HL-60 (cell line): ENCODE data around the gene AOPEP.

Experiments
- DNase-seq, 2 experiments: peaks; one replicate each; pipeline ENCODE4 v3.0.0-alpha.2; 2010 to 2020; ENCODE audit warnings: low read depth in 1 of 2, low spot score in 1 of 2
- H3K27ac ChIP-seq: fragments of 250-450 bp; sonication (Bioruptor Pico); replicated peaks from 2 replicates; pipeline ENCODE4 v1.5.1; 2020; ENCODE audit warnings: mild to moderate bottlenecking, moderate library complexity
- H3K27me3 ChIP-seq: fragments of 250-450 bp; sonication (Bioruptor Pico); 2 replicates; pipeline ENCODE4 v1.5.1; 2021; ENCODE audit warnings: mild to moderate bottlenecking, moderate library complexity; ENCODE audit not compliant: insufficient read depth, poor library complexity, severe bottlenecking
- H3K4me3 ChIP-seq: replicated peaks from 2 replicates; pipeline ENCODE4 v1.5.1; 2011; ENCODE audit warnings: mild to moderate bottlenecking, control low read depth, low read length; ENCODE audit not compliant: insufficient read depth
- CTCF ChIP-seq: IDR thresholded peaks from one replicate; pipeline ENCODE4 v1.5.1; 2011; ENCODE audit warnings: low read length, control low read depth, inconsistent platforms; ENCODE audit not compliant: insufficient read depth
- GABPA ChIP-seq: IDR thresholded peaks from 2 replicates; pipeline ENCODE4 v1.6.1; 2012; ENCODE audit warnings: low read depth
- POLR2AphosphoS5 ChIP-seq: IDR thresholded peaks from 2 replicates; pipeline ENCODE4 v1.6.1; 2012; ENCODE audit warnings: low read depth
- REST ChIP-seq: IDR thresholded peaks from 2 replicates; pipeline ENCODE4 v1.6.1; 2012; ENCODE audit warnings: low read depth; ENCODE audit not compliant: insufficient replicate concordance
- SPI1 ChIP-seq: IDR thresholded peaks from 2 replicates; pipeline ENCODE4 v1.6.1; 2012; ENCODE audit warnings: low read depth, mild to moderate bottlenecking, borderline replicate concordance

Gene AOPEP

GRCh38 chr9:95088421-95089161 lies 362.1 kb downstream of the AOPEP start:
- TF ChIP-seq SPI1 (no peak), GABPA (no peak), CTCF (no peak), REST (no peak), POLR2AphosphoS5 (no peak)
- Histone ChIP-seq H3K4me3 (no peak overlapping the region), H3K27me3 (no peaks in the 10 kb centered on the region), H3K27ac (no peak overlapping the region)
- no peak for DNase-seq

- Histone ChIP-seq H3K4me3 (no peak overlapping the region), H3K27ac (no peak overlapping the region), H3K27me3 (no peaks in the 10 kb centered on the region)
- no peak for TF ChIP-seq GABPA
- no peak for TF ChIP-seq POLR2AphosphoS5
- TF ChIP-seq SPI1, result no peak
- TF ChIP-seq REST, result no peak
- no peak for TF ChIP-seq CTCF
- DNase-seq, result no peak
These were observed 362.9 kb downstream of the AOPEP start for GRCh38 chr9:95089257-95090022.

- Histone ChIP-seq H3K27me3 (no peaks in the 10 kb centered on the region), H3K4me3 (no peak overlapping the region), H3K27ac (no peak overlapping the region)
- TF ChIP-seq GABPA (no peak), POLR2AphosphoS5 (no peak), SPI1 (no peak), CTCF (no peak), REST (no peak)
- no peak for DNase-seq
These were observed 363.7 kb downstream of the AOPEP start for GRCh38 chr9:95090023-95090791.
